ENCODE data around the gene FOXP1.

FOXP1 gene

DNA sequence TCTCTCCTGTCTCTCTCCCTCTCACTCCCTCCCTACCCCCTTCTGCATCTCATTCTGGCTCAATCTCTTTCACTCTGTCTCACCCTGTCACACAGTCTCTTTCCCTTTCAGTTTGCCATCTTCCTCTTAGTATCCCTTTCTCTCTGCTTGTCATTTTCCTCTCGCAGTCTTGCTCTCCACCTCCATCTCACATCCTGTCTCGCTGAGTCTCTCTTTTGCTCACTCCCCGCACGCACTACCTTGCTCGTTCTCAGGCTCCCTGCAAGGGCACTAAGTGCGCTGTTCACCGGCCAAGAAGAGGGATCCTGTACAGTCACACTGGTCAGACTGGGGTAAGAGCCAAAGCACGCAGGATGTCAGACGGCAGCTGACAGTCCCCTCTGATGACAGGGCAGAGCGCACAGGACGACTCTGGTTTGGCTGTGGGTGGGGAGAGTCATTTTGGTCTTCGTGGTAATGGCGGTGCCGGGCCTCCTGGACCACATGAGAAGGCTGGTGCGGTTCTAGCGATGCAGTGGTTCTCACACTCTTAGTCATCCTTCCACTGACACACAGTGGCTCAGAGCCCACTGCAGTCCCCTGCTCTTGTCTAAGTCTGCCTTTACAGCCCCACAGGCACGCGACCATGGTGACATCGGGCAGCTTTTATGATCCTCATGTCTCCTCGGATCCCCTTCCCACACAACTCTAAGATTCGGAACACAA is 356.8 kb downstream of the FOXP1 start:
- peak; percentile 55 for DNase-seq

DNA sequence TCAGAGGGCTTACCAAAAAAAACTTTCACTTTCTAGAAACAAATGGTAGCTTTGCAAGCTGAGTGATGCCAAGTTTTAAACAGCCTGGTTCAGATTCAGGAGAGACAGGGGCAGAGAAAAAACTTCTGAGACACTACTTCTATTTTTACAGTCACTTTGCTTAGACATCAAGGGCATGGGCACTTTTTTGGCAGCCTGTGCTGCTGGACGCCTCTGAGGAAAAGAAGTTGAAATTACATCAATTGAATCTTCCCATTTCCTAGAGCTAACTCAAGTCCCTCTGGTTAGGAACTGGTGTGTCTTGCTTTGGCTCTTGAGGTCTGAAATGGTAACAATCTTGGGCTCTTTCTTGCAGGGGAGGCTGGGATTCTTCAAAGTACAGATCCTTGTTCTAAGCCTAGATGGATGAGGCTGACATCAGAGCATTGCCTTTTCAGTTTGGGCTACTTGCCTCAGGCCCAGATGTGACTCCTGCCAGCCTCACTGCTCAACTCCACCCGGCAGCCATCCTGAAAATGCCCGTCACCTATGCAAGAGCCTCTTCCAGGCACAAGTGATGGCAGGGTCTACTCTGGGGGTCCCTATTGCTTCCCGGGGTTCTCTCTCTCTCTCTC is 357.5 kb downstream of the FOXP1 start:
- no peak for DNase-seq

DNA sequence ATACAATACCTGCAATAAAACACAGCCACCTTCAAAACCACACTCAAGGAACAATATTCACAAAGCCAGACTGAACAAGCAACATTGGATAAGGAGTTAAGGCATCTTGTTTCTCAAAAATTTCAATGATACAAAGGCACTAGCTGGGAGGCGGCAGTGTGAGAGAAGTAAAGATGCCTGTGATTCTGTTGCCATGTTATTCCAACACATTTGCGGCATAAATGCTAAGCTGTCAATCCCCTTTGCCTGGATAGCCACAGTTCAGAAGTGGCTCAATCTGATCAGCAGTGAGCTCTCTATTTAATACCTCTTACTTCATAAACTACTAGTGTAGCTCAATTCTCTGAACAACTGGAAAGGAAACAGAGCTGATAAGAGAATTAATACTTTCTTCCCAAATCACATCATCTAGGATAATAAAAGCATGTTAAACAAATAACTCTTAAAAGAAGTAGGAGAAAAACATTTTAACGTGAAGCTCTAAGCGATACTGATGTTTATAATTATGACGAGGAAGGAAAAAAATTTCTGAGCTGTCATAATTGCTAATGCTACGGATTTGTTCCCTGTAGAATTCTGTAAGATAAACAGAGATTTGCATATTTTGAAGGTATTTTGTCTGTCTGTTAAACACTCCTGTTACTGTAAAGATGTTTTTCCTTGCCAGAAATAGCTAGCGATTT is 358.4 kb downstream of the FOXP1 start:
- DNase-seq = no peak

DNA sequence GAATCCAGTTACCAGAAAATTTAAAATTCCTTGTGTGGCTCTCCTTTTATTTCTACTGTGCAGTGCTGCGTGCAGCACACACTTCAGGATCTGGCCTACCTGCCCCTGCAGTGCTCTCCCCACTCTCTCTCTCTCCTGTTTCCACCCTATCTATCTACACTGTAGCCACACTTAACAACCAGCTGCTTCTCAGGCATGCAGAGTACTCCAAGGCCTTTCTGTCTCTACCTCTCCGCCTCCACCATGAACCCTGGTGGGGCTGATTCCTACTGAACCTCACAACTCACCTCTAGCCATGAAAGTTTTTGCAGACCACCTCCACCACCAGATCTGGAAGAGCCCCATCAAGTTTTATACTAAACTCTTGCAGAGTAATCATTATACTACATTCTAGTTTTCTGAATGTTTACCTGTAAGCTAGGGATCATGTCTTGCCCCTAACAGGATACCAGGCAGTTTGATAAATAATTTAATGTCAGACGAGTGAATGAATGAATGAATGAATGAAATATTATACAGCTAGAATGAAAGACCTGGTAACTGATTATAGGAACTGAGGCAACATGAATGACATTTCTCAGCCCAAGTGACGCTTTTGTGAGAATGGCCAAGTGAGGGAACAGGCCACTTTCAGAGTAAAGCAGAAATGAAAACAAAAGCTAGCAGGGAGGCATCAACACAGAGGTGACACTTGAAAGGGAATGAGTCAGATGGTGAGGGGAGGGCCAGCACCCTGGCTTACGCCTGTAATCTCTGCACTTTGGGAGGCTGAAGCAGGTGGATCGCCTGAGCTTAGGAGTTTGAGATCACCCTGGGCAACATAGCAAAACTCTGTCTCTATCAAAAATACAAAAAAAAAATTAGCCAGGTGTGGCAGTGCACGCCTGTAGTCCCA is 363.5 kb downstream of the FOXP1 start:
- DNase-seq = no peak

DNA sequence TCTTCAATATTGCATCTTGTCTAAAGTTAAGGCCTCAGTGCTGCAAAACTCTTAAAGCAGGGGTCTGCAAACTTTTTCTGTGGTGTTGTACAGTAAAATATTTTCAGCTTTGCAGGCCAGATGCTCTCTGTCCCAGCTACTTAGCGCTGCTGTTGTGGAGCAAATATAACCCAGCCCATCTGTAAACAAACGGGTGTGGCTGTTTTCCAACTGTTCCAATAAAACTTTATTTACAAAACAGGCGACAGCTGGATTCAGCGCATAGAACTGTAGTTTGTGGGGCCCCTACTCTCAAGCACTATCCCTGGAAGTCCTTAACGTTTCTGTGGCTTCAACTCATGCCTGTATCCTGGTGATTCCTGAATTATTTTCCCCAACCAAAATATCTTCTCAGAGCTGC is 365.0 kb downstream of the FOXP1 start:
- DNase-seq = no peak

DNA sequence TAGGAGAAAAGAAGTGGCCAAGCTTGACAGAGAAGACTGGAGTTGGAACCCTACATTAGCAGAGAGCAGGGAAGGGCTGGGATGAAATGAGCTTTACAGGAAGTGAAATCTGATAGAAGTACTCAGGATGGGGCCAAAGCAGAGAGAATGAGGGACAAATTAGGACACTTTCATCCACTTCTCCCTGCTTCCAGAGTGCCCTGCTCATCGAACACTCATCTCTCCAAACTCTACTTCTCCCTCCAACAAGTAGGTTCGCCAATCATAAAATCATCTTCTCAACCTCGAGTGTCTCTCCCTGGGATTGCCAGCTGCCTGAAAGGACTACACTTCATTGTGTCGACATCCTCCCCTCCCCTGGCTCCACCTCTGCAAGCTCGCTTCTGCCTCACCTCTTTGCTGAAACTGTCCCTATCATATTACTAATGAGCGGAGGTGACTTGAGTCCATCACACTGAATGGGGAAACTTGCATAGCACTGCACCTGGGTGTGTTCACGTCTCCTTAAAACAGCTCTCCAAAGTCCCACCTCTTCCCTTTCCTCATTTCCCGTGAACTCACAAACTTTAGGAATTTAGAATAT is 365.8 kb downstream of the FOXP1 start:
- DNase-seq = no peak

DNA sequence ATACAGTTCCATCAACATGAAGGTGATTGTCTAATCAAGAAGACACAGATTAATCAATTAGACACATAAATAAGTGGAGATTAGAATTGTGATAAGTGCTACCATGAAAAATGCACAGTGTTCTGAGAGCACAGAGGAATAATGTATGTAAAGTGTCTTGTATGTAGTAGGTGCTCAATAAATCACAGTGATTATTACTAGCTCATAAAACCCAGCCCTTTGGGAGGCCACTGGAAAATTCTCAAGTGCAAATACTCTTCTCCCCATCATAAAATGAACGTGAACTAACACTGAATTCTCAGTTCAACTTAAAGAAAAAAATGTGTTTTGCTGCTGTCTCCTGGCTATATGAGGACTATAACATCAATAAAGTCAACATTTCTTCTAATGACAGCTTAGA is 368.2 kb downstream of the FOXP1 start:
- no peak for DNase-seq

DNA sequence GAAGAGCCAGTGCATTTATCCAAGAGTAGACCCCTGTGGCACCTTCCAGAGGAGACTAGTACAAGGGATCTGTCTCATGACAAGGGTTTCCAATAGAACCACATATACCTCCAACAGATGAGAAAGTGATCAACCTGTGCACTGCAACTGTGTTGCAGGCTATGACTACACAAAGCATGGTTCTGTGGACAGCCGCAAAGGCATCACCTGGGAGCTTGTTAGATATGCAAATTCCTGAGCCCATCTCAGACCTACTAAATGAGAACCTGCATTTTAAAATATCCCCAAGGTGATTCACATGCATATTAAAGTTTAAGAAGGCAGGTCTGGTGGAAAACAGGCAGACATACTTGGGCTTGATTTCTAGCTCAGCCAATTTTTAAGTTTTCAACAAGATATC is 368.7 kb downstream of the FOXP1 start:
- no peak for DNase-seq

DNA sequence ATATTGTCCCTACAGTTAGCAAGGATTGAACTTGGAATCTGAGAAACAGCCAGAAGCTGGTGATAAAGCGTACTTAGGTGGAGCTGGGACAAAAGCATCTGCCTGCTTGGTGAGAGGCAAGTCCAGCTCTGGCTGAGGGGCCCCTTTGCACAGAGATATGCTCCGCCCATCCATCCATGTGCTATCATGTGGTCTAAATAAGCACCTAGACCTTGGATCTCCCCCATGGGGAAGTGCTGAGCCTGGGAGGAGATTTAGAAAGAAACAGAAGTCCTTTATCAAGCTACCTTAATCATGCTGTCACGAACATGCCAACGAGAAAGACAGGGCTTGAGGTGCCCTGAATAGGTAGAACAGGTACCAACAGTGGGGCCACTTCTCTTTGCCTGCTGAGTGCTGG is 369.5 kb downstream of the FOXP1 start:
- no peak for DNase-seq

DNA sequence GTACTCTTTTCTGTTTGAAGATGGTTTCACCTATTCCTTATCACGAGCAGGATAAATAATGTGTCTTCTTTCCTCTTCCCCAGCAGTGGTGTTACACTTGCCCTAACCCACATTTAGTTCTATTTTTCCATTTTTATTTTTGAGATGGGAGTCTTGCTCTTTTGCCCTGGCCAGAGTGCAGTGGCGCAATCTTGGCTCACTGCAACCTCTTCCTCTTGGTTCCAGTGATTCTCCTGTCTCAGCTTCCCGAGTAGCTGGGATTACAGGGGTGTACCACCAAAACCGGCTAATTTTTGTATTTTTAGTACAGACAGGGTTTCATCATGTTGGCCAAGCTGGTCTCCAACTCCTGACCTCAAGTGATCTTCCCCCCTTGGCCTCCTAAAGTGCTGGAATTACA is 372.4 kb downstream of the FOXP1 start:
- no peak for DNase-seq

DNA sequence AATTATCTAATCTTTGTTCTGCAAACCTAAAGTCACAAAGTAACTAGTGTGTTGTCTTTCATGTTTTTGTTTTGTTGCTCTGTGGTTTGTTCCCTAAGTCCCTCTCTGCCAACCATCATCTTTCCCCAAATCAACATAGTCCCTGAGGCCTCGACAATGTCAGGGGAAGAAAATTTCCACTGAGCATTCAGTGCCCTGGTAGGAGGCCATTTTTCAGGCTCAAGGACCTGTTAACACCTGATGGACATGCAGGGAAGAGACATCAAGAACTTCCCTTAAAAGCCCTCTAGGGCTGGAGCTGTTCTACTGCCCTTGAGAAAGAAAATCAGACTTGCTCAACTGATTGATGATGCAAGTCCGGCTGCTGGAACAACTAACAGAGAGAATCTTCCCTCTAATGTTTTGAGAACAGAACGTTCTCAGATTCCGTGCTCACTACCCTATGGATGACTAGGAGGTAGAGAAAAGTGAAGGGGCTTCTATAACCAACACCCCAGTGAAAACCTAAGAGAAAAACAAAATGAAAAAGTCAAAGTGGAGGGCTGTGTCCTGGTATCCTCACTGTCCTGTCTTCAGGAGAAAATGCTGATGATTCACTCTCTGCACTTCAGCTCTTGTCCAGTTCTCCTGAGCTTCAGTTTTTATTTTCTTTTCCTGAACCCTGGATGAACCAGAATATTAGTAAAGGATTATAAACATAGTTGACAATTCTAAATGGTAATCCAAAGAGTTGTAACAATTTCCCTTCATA is 373.1 kb downstream of the FOXP1 start:
- DNase-seq = peak; percentile 80

DNA sequence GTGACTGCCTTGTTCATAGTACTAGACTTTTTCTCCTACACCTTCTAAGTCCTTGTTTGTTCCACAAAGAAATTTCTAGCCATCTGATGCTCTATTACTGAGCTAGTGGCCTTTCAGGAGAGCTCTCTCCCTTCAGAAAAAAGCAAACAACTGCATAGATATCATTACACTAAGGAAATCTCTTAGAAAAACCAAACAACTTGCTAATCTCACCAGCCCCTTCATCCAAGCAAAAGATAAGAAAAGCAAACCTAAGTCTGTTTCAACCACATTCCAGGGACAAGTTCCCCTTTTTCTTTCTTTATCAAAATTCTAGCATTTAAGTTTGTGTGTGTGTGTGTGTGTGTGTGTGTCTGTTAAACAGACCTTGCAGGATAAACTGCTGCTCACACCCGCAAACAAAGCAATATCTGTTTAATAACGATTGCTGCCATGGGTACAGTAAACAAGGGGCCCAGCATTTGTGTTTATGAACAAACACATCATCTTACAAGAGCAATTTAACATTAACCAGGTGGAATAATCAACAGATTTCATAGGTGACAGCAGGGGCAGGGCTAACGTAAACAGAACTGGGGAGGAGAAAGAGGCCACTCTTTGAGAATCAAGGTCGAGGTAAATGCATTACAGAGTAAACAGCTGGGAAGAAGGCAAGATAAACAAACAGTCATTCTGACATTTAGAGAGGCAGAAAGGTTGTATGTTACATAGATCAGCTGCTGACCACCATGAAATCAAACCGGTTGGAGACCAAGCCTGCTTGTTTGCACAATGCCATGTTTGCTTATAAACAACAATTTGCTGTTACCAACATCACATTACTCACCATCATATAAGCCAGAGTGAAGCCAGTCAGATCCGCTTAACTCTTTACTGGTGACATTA is 375.1 kb downstream of the FOXP1 start:
- no peak for DNase-seq

DNA sequence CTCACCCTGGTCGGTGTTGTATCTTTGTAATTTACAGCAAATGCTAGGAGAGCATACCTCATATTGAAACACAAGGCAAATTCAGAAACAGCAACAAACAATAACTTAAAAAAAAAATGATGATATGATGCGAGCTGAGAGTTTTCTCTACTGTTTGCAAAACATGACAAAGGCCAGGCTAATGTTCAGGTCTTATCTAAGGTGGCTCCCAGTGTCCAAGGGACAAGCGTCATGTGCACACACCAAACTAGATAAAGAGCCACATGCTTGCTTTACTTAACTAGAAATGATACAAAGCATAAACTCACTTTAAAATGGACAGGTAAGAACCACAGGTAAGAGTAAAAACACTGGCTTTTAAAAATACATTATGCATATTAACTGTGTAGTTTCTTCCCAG is 375.9 kb downstream of the FOXP1 start:
- DNase-seq = no peak

DNA sequence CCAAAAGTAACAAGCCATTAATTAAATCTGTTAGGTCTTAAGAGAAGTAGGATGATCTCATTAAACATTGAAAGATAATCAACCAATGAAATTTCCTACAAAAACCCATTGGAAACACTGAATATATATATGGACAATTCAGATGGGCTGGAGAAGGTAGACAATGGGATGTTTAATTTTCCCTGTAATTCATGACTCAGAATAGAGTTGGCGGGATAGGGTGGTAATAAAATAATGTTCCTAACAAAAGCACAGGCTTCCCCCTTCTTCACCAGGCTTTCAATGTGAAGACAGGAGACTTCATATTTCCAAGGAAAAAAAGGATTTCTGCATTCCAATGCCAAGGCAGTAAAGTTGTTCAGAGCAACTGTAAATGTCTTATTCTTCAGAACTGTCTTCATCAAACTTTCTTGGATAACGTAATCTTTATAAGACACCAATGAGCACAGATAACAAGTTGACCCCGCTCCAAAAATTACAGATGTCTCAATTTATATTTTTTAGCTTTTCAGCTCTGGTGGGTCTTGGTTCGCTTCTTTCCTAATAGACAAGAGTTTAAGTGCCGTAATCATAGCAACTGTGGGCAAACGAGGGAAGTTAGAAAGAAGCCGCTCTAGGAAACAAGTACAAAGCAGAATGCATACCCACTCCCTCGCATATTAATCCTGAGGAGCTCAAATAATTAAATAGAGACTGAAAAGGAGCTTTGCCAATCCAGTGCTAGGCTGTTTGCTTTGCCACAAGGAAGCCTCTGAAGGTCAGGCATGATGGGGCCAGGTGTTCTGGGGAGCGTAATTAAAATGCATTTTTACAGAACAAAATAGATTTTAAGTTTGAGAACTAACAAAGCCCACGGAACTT is 377.0 kb downstream of the FOXP1 start:
- no peak for DNase-seq

DNA sequence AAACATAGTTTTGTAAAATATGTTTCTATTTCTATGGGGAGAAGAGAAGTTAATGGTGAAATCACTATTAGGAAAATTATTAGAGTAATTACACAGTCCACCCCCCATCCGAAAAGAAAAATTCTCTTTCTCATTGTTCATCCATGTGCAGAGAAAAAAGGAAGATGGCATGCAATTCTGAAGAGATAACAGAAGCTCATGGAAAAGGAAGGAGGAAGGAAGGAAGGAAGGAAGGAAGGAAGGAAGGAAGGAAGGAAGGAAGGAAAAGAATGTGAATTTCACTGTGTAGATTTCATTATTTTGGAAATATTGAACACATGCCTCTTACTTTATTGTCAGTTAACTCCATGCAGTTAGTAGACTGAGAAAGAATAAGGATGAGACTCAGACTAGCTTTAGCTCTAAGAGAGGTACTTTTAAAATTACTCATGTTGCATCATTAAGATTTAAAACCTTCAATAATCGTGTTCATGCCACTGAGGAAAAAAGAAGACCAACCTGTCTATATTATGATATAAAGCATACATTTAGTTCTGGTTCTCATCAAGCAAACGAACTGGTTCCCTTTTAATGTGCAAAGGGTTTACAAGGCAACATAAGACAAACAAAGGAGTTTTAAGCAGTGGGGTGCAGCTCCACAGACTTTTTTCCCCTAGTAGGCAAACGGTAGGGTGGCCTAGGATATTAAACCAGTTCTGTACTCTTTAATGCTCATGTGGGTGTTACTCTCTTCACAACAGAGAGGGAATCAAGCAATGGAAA is 379.6 kb downstream of the FOXP1 start:
- no peak for DNase-seq

DNA sequence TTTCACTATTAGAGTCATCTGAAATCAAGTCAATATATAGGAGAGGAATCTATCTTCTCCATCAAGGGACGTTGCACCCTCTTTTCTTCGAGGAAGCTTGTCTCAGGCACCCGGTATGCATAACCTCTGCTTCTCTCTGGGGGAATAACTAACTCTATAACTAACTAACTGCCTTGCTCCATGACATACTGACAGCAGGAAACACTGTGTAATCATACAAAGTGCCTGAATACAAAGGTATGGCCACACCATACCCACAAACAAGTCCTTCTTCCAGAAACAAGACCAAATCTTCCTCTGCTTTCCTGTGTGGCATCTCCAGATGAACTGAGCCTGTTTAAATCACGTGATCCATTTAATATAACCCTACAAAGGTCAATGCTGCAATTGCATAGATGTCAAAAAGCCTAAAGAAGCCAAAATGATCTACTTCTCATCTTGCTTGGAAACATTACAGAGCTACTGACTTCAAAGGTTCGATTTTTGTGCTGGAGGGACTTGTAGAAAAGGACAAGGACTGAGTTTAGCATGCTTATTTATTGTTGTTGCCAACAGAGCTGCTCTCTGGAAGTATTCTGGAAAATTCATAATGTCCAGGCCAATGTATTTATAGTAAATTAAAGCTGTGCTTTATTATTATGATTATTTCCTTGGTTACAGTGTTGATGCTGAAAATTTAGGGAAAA is 380.5 kb downstream of the FOXP1 start:
- DNase-seq = no peak

DNA sequence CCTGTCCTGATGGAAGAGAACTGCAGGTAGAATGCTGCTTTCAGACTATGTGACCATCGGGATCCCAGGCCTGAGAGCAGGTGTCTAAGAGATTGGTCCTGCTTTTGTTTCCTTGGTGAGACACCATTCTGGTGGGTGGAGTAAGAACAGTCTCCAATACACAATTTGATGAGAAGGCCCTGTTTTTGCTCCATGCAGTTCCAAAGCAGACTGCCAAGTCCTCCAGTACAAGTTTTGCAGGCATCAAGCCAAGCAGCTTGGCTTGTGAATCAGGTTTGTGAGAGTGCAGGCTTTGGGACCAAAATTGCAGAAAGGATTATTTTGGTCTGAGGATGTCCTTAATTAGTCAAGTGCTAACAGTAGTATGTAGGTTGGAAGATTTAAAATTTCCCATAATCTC is 381.6 kb downstream of the FOXP1 start:
- DNase-seq = no peak

DNA sequence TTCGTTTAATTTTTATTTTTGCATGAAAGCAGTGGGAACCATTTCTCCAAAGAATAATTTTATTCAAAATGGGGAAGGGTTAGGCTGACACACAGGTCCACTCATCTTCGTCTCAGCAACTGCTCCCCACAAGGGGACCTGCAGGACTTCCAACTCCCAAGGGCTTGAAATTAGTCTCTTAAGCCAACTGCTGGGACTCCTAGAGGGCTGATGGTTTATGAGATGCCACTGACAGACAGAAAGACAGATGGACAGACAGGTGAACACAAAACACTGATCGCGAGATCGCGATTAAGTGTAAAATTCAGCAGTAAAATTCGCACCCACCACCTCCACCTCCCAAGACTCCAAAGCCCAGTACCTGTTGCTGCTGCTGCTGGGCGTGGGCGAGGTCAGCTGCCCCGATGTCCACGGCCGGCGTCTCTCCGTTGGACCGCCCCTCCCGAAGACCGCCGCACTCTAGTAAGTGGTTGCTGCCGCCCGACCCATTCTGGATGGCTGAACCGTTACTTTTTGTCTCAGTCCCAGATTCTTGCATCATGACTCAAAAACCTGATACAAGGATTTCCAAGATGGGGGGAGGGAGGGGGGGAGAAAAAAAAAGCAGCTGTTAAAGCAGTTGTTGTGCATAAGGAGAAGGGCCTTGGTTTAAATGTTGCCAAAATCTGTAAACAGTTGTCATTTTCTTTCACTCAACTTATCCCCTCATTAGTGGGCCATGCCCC is 385.5 kb downstream of the FOXP1 start:
- DNase-seq = no peak

All from inflammatory macrophage treated with lipopolysaccharide for 4 hours (primary cell).